Caki2 (cell line): ENCODE data around the gene TSPAN32. TPM values are rescaled to one million over a fixed set of nuclear protein-coding genes. Genes with fewer than 3 reads are reported as not detected.
"Not testable (repeated sequence)": the region's sequence is repeated elsewhere in the genome, so short reads cannot be mapped to it uniquely, and the experiment has no call there.

ENCODE experiments used
- DNase-seq: peaks from one replicate; pipeline ENCODE4 v3.0.0-alpha.2; 2015; ENCODE audit warnings: low read depth
- in situ Hi-C: cut with HindIII; loops from 2 replicates; pipeline ENCODE4 v1.10.0; 2016; ENCODE audit warnings: low sequenced_read_pairs, low pct_unique_long_range_greater_than_20kb, mixed read lengths
- total RNA-seq: library from RNA; depleted of rRNA; stranded (reverse); fragments of >200 nt; shearing (Covaris generic); gene quantifications from 2 replicates; pipeline ENCODE4 v1.2.3, GENCODE V29; 2014; ENCODE audit warnings: low replicate concordance

Gene TSPAN32
- total RNA-seq, 1 experiment from 2014 or later: not detected

- no peak for DNase-seq
- in situ Hi-C loops: no loop called here
These were observed 25.4 kb upstream of the TSPAN32 start for GRCh38 chr11:2276280-2277007.

GRCh38 chr11:2277008-2277346, 24.8 kb upstream of the TSPAN32 start:
- no peak for DNase-seq
- in situ Hi-C loops: no loop called here

DNA sequence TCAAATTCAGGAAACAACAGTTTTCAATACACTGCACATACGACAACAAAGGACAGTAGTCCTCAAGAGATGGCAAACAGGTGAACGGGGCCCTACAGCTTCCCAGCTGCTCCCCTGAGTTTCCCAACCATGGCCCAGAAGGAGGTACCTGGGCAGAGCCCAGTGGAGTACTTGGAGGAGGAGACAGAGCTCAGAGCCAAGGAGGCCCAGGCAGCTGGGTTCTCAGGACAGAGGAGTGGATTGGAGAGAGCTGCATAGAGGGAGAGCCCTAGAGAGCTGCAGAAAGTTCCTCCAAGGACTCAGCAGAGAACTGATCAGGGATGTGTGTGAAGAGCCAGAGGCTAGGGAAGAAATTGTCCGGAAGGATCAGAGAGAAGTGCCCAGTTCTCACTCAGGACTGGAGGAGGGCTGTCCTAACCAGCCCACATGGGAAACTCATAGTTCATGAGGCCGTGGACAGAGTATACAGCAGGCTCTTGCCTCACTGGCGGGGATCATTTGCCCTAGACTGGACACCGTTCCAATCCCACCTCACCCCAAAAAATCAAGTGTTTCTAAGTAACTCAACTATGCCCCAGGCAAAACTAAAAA, 23.8 kb upstream of the TSPAN32 start:
- in situ Hi-C loops: no loop called here
- no peak for DNase-seq

DNA sequence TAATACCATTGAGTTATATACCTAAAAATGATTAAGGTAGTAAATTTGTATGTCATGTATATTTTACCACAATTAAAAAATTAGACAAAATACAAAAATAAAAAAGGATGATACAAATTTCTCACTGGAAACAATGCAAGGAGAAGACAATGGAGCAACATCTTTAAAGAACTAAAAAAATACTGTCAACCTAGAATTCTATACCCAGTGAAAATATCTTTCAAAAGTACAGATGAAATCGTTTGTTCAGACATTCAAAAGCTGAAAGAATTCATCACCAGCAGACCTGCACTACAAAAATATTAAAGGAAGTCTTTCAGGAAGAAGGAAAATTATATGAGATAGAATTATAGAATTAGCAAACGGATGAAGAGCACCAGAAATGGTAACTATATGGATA, 21.6 kb upstream of the TSPAN32 start:
- DNase-seq: no peak
- in situ Hi-C loops: no loop called here

DNA sequence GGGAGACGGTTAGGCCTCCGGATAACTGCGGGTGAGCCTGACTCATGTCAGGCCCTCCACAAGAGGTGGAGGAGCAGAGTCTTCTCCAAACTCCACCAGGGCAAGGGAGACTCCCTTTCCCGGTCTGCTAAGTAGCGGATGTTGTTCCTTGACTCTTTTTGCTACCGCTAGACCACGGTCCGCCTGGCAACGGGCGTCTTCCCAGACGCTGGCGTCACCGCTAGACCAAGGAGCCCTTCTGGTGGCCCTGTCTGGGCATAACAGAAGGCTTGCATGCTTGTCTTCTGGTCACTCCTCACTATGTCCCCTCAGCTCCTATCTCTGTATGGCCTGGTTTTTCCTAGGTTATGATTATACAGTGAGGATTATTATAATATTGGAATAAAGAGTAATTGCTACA, 15.5 kb upstream of the TSPAN32 start:
- in situ Hi-C loops, DNase-seq: not testable (repeated sequence)

DNA sequence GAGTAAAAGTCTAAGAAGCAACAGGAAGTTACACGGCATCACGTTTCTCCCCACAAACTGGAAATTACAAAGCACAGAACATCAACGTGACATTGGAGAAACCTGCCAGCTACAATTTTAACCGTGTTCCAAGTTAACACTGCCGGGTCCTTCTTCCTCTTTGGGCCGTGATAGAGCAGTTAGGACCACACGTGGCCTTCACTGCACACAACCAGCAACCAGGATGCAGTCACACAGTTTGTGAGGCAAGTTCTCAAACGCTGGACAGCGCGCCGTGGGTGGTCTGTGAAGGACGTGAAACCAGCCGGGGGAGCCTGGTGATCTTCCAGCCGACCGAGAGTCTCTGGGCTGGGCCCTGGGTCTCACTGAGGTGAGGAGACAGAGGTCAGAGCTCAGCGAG, 14.7 kb upstream of the TSPAN32 start:
- no peak for DNase-seq
- in situ Hi-C loops: no loop called here

DNA sequence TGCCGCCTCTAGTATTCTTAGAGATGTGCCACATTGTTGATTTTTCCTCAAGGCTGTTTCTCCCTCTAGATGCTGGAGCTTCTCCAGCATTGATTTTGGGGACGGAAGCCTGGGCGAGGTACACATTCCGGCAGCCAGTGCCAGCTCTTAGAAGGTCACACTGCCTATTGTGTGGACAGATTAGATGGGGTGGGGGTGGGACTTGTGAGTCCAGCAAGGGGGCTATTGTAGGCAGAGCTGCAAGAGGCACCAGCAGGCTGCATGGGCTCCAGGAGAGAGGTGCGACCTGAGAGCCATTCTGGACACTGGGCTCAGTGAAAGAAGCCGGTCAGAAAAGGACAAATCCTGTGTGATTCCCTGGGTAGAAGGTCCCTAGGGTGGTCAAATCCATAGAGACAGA, 12.5 kb upstream of the TSPAN32 start:
- no peak for DNase-seq
- in situ Hi-C loops: no loop called here

DNA sequence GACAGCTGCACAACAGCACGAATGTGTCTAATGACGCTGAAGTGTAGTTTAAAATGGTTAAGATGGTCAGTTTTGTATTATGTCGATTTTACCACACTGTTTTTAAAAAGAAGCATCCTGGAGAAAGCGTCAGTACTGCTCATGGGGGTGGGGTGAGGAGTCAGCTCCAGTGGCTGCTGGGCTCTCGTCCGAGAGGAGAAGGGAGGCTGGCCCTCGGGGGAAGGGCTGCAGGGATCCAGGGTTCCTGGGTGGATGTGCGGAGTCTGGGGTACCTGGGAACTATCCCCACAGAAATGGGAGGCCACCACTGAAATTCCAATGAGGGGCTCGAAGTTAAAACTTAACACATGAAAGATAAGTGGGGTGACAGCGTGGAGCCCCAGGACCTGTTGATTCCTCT, 12.0 kb upstream of the TSPAN32 start:
- DNase-seq: no peak
- in situ Hi-C loops: no loop called here

DNA sequence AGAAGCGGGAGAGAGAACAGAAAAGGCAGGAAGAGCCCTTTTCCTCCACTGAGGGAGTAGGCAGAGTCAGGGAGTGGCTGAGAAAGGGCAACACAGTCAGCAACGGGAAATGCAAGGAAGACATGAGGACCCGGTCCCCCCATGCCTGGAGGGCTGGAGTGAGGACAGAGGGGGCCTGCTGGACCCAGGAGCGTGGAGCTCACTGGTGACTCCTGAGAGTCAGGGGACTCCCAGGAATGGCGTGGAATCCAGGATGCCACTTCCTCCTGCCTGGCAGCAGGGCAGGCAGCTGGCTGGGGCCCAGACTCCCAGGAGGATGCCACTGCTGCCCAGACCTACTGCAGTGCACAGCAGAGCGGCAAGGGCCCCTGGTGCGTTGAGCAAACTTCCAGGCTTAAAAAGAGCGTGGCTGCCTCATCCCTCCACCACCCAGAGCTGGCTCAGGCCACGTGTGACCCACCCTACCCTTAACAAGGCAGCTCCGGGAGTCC, 11.4 kb upstream of the TSPAN32 start:
- in situ Hi-C loops: no loop called here

GRCh38 chr11:2293531-2293971, 8.3 kb upstream of the TSPAN32 start:
- in situ Hi-C loops: no loop called here
- no peak for DNase-seq

More for the DNA sequence above, 11.4 kb upstream of the TSPAN32 start:
- DNase-seq: no peak

- in situ Hi-C loops: no loop called here
- no peak for DNase-seq
These were observed 7.6 kb upstream of the TSPAN32 start for GRCh38 chr11:2293984-2294925.

GRCh38 chr11:2294926-2295290, 6.9 kb upstream of the TSPAN32 start:
- DNase-seq: no peak
- in situ Hi-C loops: no loop called here

GRCh38 chr11:2295971-2296912, 5.6 kb upstream of the TSPAN32 start:
- in situ Hi-C loops: no loop called here
- no peak for DNase-seq

DNA sequence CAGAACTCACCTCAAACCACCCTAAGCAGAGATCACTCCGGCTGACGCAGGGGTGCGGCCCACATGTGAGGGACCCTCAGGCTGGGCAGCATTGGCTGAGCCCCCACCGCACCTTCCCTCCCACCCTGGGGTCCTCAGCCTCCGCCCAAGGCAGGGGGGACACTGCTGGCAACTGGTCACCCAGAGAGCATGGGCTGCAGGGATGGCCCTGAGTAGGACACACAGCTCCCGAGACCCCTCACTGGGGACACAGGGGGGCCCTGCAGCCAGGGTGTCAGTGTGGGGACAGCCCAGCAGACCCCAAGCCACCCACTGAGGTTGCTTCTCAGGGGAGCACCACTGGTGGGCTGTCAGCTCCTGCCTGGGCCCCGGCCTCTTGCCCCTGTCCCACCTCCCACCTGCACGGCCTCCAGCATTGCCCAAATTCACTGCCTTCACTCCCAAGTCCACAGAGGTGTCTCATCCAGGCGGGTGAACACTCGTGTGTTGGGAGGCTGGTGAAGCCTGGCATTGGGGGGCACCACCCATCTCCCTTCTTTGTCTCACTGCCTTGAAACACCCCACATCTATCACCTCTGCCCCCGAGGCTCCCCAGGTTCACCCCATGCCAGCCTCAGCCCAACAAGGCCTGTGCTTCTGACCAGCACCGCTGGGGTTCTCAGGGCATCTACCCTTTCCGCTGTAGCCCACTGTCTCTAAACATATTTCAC, 4.7 kb upstream of the TSPAN32 start:
- no peak for DNase-seq
- in situ Hi-C loops: no loop called here

GRCh38 chr11:2297623-2298030, 4.2 kb upstream of the TSPAN32 start:
- in situ Hi-C loops: no loop called here

DNA sequence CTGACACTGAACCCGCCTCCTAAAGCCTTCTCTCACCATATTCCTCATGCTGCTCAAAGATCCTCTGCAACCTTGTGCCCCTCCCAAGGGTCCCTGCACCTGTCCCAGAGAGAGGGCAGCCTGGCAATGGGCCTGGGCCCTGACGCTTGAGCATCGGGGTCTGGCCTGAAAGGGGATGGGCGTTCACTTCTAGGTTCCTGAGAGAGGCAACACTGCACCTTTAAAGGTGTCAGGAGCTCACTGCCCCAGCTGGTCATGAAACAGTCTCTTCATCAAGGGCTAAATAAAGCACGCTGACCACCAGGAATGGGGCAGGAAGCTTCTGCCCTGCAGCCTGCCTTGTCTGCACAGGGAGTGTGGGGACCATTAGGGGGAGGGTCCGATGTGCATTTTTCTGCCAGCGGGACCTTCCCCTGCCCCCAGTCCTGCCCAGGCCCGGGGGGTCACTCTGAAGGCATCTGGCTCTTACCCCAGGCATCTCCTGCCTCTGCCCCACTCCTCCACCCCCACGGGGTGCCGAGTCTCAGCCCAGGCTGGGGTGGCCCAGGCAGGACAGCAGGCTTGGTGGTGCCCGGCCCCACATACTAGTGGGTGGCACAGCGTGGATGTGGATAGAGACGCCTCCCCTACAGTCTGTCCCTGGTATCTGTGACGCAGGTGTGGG, 3.5 kb upstream of the TSPAN32 start:
- no peak for DNase-seq
- in situ Hi-C loops: no loop called here

More at GRCh38 chr11:2297623-2298030, 4.2 kb upstream of the TSPAN32 start:
- no peak for DNase-seq
